OCI-LY1 (cell line): ENCODE measurements around the gene KIRREL3.

Source experiments
- CTCF ChIP-seq: fragments of 200-600 bp; sonication (generic), shearing (Covaris generic); IDR thresholded peaks from 2 replicates; pipeline ENCODE4 v1.5.1; 2017; ENCODE audit warnings: mild to moderate bottlenecking, antibody characterized with exemption, low read length, moderate library complexity, mixed read lengths
- EZH2 ChIP-seq: fragments of 200-600 bp; sonication (generic), shearing (Covaris generic); IDR thresholded peaks from 2 replicates; pipeline ENCODE4 v1.8.0; 2017; ENCODE audit warnings: borderline replicate concordance, mixed run types, mild to moderate bottlenecking, antibody characterized with exemption, low read length, moderate library complexity, mixed read lengths

GRCh38 chr11:126543691-126544090 lies 456.9 kb downstream of the KIRREL3 start:
- no peak for TF ChIP-seq CTCF
- no peak for TF ChIP-seq EZH2
